Spleen (tissue), 7 donors: ENCODE data around the gene C11orf21.

Experiments
- CTCF ChIP-seq, 11 experiments: fragments of 200-600 bp in 7 of 11; fragments of 450-650 bp in 4 of 11; sonication (generic) in 4 of 11; IDR thresholded peaks in 8 of 11; conservative IDR thresholded peaks in 3 of 11; 1 replicate in 7 of 11; 2 replicates in 4 of 11; pipeline versions ENCODE4 v1.4.0 to v1.8.0; 2016 to 2021; ENCODE audit warnings: antibody characterized with exemption in 11 of 11, inconsistent platforms in 4 of 11, mild to moderate bottlenecking in 1 of 11
- POLR2A ChIP-seq, 3 donors: fragments of 450-650 bp; IDR thresholded peaks; one replicate each; pipeline ENCODE4 v1.5.1; 2017; ENCODE audit warnings: antibody characterized with exemption in 3 of 3, mild to moderate bottlenecking in 1 of 3
- donor health status: DM: no; HTN: no; CAD: no; lungs with moderate emphysema.
- donor health status: DM: no; HTN: no; CAD: no.
- donor health status: DM: no; HTN: no; CAD: no.

DNA sequence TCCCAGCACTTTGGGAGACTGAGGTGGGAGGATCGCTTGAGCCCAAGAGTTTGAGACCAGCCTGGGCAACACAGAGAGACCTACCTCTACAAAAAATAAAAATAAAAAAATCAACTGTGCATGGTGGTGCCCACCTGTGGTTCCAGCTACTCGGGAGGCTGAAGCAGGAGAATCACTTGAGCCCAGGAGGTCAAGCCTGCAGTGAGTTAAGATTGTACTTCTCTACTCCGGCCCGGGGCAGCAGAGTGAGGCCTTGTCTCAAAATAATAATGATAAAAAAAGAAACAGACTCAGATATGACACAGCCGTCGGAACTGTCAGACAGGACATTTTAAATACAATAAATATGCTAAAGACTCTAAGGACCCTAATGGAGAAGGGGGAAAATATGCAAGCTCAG is 49.7 kb downstream of the C11orf21 start:
- no peak for TF ChIP-seq CTCF (IDR thresholded peaks at IDR 0.05 in 8 of 11, conservative IDR thresholded peaks at IDR 0.05 in 3 of 11)
- TF ChIP-seq POLR2A (IDR thresholded peaks at IDR 0.05): no peak
